ENCODE measurements around the gene CD276.

DNA sequence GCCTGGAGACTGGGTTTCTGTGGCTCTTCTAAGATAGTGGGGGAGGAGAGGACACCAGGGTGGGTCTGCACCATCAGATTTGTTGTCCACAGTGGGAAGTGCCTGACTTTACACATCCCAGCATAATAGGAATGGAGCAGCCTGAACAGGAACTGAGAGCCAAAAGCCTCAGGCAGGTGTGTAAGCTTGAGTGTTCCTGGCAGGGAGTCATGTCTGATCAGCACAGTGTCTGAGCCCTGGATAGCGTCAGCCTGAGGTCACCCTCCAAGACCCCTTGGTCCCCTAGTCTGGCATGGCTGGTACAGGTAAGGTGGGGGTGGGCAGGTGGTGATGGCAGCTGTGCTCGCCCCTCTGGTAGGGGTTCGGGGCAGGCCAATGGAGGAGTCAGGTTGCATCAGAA is 48.7 kb downstream of the CD276 start:
- TF ChIP-seq POLR2A (IDR thresholded peaks at IDR 0.05), result no peak
- TF ChIP-seq, protein P1, sequence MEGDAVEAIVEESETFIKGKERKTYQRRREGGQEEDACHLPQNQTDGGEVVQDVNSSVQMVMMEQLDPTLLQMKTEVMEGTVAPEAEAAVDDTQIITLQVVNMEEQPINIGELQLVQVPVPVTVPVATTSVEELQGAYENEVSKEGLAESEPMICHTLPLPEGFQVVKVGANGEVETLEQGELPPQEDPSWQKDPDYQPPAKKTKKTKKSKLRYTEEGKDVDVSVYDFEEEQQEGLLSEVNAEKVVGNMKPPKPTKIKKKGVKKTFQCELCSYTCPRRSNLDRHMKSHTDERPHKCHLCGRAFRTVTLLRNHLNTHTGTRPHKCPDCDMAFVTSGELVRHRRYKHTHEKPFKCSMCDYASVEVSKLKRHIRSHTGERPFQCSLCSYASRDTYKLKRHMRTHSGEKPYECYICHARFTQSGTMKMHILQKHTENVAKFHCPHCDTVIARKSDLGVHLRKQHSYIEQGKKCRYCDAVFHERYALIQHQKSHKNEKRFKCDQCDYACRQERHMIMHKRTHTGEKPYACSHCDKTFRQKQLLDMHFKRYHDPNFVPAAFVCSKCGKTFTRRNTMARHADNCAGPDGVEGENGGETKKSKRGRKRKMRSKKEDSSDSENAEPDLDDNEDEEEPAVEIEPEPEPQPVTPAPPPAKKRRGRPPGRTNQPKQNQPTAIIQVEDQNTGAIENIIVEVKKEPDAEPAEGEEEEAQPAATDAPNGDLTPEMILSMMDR (IDR thresholded peaks at IDR 0.05), result no peak
